ENCODE results near the gene C1QTNF7.

DNA sequence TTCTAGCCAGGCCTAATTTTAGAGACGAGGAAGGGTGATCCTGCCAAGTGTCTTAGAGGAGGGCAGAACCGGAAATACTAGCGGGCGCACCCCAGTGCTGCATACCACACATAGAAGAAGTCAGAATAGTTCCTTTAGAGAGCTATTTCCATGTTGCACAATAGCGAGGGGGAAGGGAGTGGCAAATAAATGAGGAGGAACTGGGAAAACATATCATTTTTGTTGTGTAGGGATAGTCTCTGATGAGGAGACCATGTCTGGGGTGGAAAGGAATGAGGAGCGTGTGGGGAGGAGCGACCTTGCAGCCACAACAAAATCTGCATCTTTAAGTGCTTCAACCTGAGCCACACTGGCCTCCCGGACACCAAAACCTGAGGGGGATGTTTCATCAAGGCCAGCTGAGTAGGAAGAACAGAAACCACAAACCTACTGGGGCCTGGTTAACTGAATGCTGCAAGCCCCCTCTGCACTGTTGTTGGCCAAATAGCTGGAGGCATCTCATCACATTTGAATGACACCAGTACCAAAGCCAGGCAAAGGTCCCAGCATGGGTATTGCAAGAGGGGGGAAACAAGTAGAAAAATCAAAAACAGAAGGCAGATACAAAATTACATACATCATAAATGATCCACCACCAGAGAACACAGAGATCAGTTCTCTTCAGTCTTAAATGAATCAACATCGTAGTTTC, 26.7 kb upstream of the C1QTNF7 start:
- no peak for TF ChIP-seq ZNF232 (CRISPR knock-in tag; IDR thresholded peaks at IDR 0.05; ENCODE audit: borderline replicate concordance)
- no peak for TF ChIP-seq YY1 (IDR thresholded peaks at IDR 0.05; ENCODE audit: insufficient read depth, insufficient replicate concordance, low read depth, low read length)
- TF ChIP-seq ELK4 (CRISPR knock-in tag; IDR thresholded peaks at IDR 0.05; ENCODE audit: borderline replicate concordance) = no peak
- TF ChIP-seq FOXM1 (CRISPR knock-in tag; IDR thresholded peaks at IDR 0.05) = no peak
- no peak for TF ChIP-seq POLR2A (IDR thresholded peaks at IDR 0.05; ENCODE audit: insufficient read depth in 1 of 2, low read depth in 2 of 2, low read length in 2 of 2)
- TF ChIP-seq, protein P1, sequence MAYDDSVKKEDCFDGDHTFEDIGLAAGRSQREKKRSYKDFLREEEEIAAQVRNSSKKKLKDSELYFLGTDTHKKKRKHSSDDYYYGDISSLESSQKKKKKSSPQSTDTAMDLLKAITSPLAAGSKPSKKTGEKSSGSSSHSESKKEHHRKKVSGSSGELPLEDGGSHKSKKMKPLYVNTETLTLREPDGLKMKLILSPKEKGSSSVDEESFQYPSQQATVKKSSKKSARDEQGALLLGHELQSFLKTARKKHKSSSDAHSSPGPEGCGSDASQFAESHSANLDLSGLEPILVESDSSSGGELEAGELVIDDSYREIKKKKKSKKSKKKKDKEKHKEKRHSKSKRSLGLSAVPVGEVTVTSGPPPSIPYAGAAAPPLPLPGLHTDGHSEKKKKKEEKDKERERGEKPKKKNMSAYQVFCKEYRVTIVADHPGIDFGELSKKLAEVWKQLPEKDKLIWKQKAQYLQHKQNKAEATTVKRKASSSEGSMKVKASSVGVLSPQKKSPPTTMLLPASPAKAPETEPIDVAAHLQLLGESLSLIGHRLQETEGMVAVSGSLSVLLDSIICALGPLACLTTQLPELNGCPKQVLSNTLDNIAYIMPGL (CRISPR knock-in tag; IDR thresholded peaks at IDR 0.05; ENCODE audit: borderline replicate concordance in 1 of 2, low read depth in 1 of 2) = no peak
- no peak for TF ChIP-seq ZNF510 (CRISPR knock-in tag; IDR thresholded peaks at IDR 0.05; ENCODE audit: low read depth)
- no peak for TF ChIP-seq HMG20A (CRISPR knock-in tag; IDR thresholded peaks at IDR 0.05; ENCODE audit: borderline replicate concordance)
- TF ChIP-seq JUND (CRISPR knock-in tag; IDR thresholded peaks at IDR 0.05) = no peak
- no peak for TF ChIP-seq ZFX (CRISPR knock-in tag; IDR thresholded peaks at IDR 0.05; ENCODE audit: low read depth)
- TF ChIP-seq ZNF747 (CRISPR knock-in tag; IDR thresholded peaks at IDR 0.05; ENCODE audit: borderline replicate concordance) = no peak
